OCI-LY1 (cell line): Measurements from ENCODE around the gene CORO2B.

Experiments used
- CTCF ChIP-seq: fragments of 200-600 bp; sonication (generic), shearing (Covaris generic); IDR thresholded peaks from 2 replicates; pipeline ENCODE4 v1.5.1; 2017; ENCODE audit warnings: mild to moderate bottlenecking, antibody characterized with exemption, low read length, moderate library complexity, mixed read lengths
- EZH2 ChIP-seq: fragments of 200-600 bp; sonication (generic), shearing (Covaris generic); IDR thresholded peaks from 2 replicates; pipeline ENCODE4 v1.8.0; 2017; ENCODE audit warnings: borderline replicate concordance, mixed run types, mild to moderate bottlenecking, antibody characterized with exemption, low read length, moderate library complexity, mixed read lengths

- TF ChIP-seq EZH2 (no peak), CTCF (no peak)
These were observed 26.4 kb upstream of the CORO2B start for GRCh38 chr15:68552344-68552743.
